Measurements from ENCODE around the gene ATP9B. TPM values are rescaled to one million over a fixed set of nuclear protein-coding genes. Genes with fewer than 3 reads are reported as not detected.

ATP9B gene
- total RNA-seq, 1 experiment from 2014 or later: 8.6 TPM

GRCh38 chr18:79092874-79093273, 23.7 kb downstream of the ATP9B start:
- intact Hi-C loops (cut with micrococcal nuclease; ENCODE audit: unreplicated experiment): no loop called here
- Histone ChIP-seq H2AFZ (no peak overlapping the region), H3F3A (ENCODE audit: insufficient read depth, low read depth) (no peaks in the 10 kb centered on the region), H3K4me1 (replicated peaks; ENCODE audit: insufficient read depth) (no peaks in the 10 kb centered on the region), H3K27me3 (ENCODE audit: insufficient read depth, low read depth) (no peaks in the 10 kb centered on the region), H3K27ac (no peak overlapping the region), H3K9me3 (ENCODE audit: insufficient read depth, low read depth) (no peaks in the 10 kb centered on the region), H3K4me3 (no peak overlapping the region), H3K4me2 (no peak overlapping the region), H3K9me2 (ENCODE audit: insufficient read depth) (no peaks in the 10 kb centered on the region), H3K79me2 (ENCODE audit: low read depth) (peaks cover 3% of the 10 kb centered on the region; the same call in 1 of the 2 replicates), H4K20me1 (ENCODE audit: insufficient read depth) (no peaks in the 10 kb centered on the region; the same call in 1 of the 2 replicates), H3K36me3 (ENCODE audit: low read depth) (no peaks in the 10 kb centered on the region)
- CTCF ChIA-PET: no interaction called here
- POLR2A ChIA-PET (ENCODE audit: unreplicated experiment): interaction anchor here (0.6 kb wide), 1 partner anchor 646 kb away, joined by 4 read pairs; no protein-coding TSS in a partner anchor
- BruUV-seq (replicated peaks): no TSS peak
- no peak for DNase-seq
- TF ChIP-seq EZH2 (IDR thresholded peaks at IDR 0.05; ENCODE audit: low read depth): no peak
- TF ChIP-seq, protein P1, sequence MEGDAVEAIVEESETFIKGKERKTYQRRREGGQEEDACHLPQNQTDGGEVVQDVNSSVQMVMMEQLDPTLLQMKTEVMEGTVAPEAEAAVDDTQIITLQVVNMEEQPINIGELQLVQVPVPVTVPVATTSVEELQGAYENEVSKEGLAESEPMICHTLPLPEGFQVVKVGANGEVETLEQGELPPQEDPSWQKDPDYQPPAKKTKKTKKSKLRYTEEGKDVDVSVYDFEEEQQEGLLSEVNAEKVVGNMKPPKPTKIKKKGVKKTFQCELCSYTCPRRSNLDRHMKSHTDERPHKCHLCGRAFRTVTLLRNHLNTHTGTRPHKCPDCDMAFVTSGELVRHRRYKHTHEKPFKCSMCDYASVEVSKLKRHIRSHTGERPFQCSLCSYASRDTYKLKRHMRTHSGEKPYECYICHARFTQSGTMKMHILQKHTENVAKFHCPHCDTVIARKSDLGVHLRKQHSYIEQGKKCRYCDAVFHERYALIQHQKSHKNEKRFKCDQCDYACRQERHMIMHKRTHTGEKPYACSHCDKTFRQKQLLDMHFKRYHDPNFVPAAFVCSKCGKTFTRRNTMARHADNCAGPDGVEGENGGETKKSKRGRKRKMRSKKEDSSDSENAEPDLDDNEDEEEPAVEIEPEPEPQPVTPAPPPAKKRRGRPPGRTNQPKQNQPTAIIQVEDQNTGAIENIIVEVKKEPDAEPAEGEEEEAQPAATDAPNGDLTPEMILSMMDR (conservative IDR thresholded peaks at IDR 0.05): no peak

DNA sequence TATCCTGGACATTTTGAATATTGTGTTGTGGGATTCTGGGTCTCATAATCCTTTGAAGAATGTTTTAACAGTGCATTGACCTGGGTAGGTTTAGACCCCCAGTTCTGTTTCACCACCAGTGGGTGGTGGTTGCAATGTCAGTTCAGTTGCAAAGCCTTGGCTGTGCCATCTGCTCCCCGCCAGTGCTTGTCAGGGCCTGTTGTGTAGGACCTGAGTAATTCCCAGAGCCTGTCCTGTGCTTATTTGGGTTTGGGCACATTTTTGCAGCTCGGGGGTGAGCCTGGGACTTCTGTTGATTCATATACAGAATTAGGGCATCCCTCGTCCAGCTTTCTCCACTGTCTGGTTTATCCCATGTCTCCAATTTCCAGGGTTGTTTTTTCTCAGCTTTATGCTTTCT, 24.8 kb downstream of the ATP9B start:
- H3K79me2 ChIP-seq (ENCODE audit: low read depth): peaks cover 3% of the 10 kb centered on the region; the same call in 1 of the 2 replicates
- no peaks in the 10 kb centered on the region; the same call in 1 of the 2 replicates for H4K20me1 ChIP-seq (ENCODE audit: insufficient read depth)
- ChIA-PET CTCF (no interaction called here), POLR2A (ENCODE audit: unreplicated experiment) (no interaction called here)
- DNase-seq: no peak
- H3K4me1 ChIP-seq (replicated peaks; ENCODE audit: insufficient read depth): no peaks in the 10 kb centered on the region
- no peaks in the 10 kb centered on the region for H3K36me3 ChIP-seq (ENCODE audit: low read depth)
- TF ChIP-seq, protein P1 (conservative IDR thresholded peaks at IDR 0.05): no peak
- no peak for TF ChIP-seq EZH2 (IDR thresholded peaks at IDR 0.05; ENCODE audit: low read depth)
- H3K27ac ChIP-seq: no peak overlapping the region
- no peak overlapping the region for H2AFZ ChIP-seq
- no peak overlapping the region for H3K4me3 ChIP-seq
- H3F3A ChIP-seq (ENCODE audit: insufficient read depth, low read depth): no peaks in the 10 kb centered on the region
- no peaks in the 10 kb centered on the region for H3K9me2 ChIP-seq (ENCODE audit: insufficient read depth)
- no TSS peak for BruUV-seq (replicated peaks)
- no peak overlapping the region for H3K4me2 ChIP-seq
- intact Hi-C loops (cut with micrococcal nuclease; ENCODE audit: unreplicated experiment): no loop called here
- no peaks in the 10 kb centered on the region for H3K27me3 ChIP-seq (ENCODE audit: insufficient read depth, low read depth)
- H3K9me3 ChIP-seq (ENCODE audit: insufficient read depth, low read depth): no peaks in the 10 kb centered on the region

DNA sequence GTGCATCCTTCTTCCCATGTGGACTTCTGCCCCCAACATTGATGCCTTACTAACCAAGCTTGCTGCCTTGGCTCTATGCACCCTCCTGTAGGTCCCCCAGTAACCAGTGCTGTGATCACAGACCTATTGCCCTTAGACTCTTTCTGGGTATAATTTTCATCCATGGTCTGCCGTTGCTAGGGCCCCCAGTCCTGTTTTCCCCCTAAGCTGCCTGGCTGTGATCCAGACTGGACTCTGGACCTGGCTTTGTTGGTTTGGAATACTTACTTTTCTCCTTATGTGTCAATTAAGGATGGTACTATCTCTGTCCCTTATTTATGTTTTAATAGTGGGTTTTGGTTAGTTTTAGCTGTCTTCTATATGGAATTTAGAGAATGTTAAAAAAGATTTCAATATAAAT, 26.0 kb downstream of the ATP9B start:
- intact Hi-C loops (cut with micrococcal nuclease; ENCODE audit: unreplicated experiment): no loop called here
- no peaks in the 10 kb centered on the region; the same call in 1 of the 2 replicates for H4K20me1 ChIP-seq (ENCODE audit: insufficient read depth)
- H3K36me3 ChIP-seq (ENCODE audit: low read depth): no peaks in the 10 kb centered on the region
- H3K9me3 ChIP-seq (ENCODE audit: insufficient read depth, low read depth): no peaks in the 10 kb centered on the region
- H3K4me3 ChIP-seq: no peak overlapping the region
- BruUV-seq (replicated peaks): no TSS peak
- ChIA-PET POLR2A (ENCODE audit: unreplicated experiment) (no interaction called here), CTCF (no interaction called here)
- no peak overlapping the region for H3K27ac ChIP-seq
- H3K9me2 ChIP-seq (ENCODE audit: insufficient read depth): no peaks in the 10 kb centered on the region
- no peaks in the 10 kb centered on the region for H3F3A ChIP-seq (ENCODE audit: insufficient read depth, low read depth)
- no peaks in the 10 kb centered on the region for H3K27me3 ChIP-seq (ENCODE audit: insufficient read depth, low read depth)
- H3K4me1 ChIP-seq (replicated peaks; ENCODE audit: insufficient read depth): no peaks in the 10 kb centered on the region
- no peak overlapping the region for H2AFZ ChIP-seq
- no peak for TF ChIP-seq EZH2 (IDR thresholded peaks at IDR 0.05; ENCODE audit: low read depth)
- TF ChIP-seq, protein P1 (conservative IDR thresholded peaks at IDR 0.05): no peak
- H3K4me2 ChIP-seq: no peak overlapping the region
- peaks cover 3% of the 10 kb centered on the region; the same call in 1 of the 2 replicates for H3K79me2 ChIP-seq (ENCODE audit: low read depth)
- no peak for DNase-seq

Measured in PC-9 (cell line).